ENCODE measurements around the gene TEK.

Gene TEK

GRCh38 chr9:27193886-27194285, 84.9 kb downstream of the TEK start:
- no peak for TF ChIP-seq CTCF (IDR thresholded peaks at IDR 0.05; ENCODE audit: unreplicated experiment in 3 of 3)

GRCh38 chr9:27194401-27195091, 85.5 kb downstream of the TEK start:
- H3K27me3 Mint-ChIP-seq (ENCODE audit: low read depth): no peaks in the 10 kb centered on the region
- no peaks in the 10 kb centered on the region for H3K9me3 Mint-ChIP-seq
- H3K27ac Mint-ChIP-seq: no peak overlapping the region
- no peaks in the 10 kb centered on the region for H3K4me1 Mint-ChIP-seq
- H3K36me3 Mint-ChIP-seq (ENCODE audit: low read depth): no peaks in the 10 kb centered on the region
- H3K4me3 Mint-ChIP-seq: no peak overlapping the region
- no peak for TF ChIP-seq CTCF (IDR thresholded peaks at IDR 0.05; ENCODE audit: unreplicated experiment in 3 of 3)

More at GRCh38 chr9:27193886-27194285, 84.9 kb downstream of the TEK start:
- no peak overlapping the region for H3K4me3 Mint-ChIP-seq
- H3K27me3 Mint-ChIP-seq (ENCODE audit: low read depth): no peaks in the 10 kb centered on the region
- H3K27ac Mint-ChIP-seq: no peak overlapping the region
- no peaks in the 10 kb centered on the region for H3K9me3 Mint-ChIP-seq
- no peaks in the 10 kb centered on the region for H3K4me1 Mint-ChIP-seq
- H3K36me3 Mint-ChIP-seq (ENCODE audit: low read depth): no peaks in the 10 kb centered on the region

DNA sequence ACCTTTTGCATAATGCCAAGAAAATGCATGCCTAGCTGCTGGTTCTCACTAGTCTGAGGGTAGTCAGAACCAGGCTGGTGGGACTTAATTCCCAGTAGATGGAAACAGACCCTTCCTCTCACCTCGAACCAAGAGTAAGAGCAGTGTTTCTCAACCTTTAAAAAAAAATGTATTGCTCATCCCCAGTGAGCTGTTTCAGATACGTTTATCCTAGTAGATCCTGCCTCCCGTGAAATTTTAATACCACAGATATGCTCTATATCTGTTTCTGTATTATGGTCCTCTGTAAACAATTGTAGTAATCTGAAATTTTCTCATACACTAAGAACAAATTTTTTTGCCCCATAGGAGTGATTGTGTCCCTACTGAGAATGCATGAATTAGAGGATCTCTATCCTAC, 86.2 kb downstream of the TEK start:
- Mint-ChIP-seq H3K27ac (no peak overlapping the region), H3K27me3 (ENCODE audit: low read depth) (no peaks in the 10 kb centered on the region)

DNA sequence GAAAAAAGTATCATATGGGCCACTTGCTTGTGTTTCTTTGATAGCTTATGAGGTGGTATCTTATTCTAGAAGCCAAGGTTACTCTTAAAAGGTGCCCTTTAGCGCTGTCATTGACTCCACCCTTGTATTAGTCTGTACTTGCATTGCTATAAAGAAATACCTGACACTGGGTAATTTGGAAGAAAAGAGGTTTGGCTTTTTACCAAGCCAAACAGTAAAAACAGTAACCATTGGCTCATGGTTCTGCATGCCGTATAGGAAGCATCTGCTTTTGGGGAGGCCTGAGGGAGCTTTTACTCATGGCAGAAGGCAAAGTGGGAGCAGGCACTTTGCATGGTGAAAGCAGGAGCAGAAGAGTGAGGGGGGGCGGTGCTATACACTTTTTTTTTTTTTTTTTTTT, 87.4 kb downstream of the TEK start:
- no peak overlapping the region for H3K4me3 Mint-ChIP-seq
- no peaks in the 10 kb centered on the region for H3K9me3 Mint-ChIP-seq
- H3K4me1 Mint-ChIP-seq: no peaks in the 10 kb centered on the region
- no peaks in the 10 kb centered on the region for H3K27me3 Mint-ChIP-seq (ENCODE audit: low read depth)
- H3K36me3 Mint-ChIP-seq (ENCODE audit: low read depth): no peaks in the 10 kb centered on the region
- no peak for TF ChIP-seq CTCF (IDR thresholded peaks at IDR 0.05; ENCODE audit: unreplicated experiment in 3 of 3)
- no peak overlapping the region for H3K27ac Mint-ChIP-seq

More for the DNA sequence above, 86.2 kb downstream of the TEK start:
- Mint-ChIP-seq H3K36me3 (ENCODE audit: low read depth) (no peaks in the 10 kb centered on the region), H3K4me3 (no peak overlapping the region), H3K9me3 (no peaks in the 10 kb centered on the region), H3K4me1 (no peaks in the 10 kb centered on the region)
- TF ChIP-seq CTCF (IDR thresholded peaks at IDR 0.05; ENCODE audit: unreplicated experiment in 3 of 3): no peak

GRCh38 chr9:27198190-27198589, 89.2 kb downstream of the TEK start:
- Mint-ChIP-seq H3K4me1 (no peaks in the 10 kb centered on the region), H3K27me3 (ENCODE audit: low read depth) (no peaks in the 10 kb centered on the region), H3K27ac (no peak overlapping the region), H3K4me3 (no peak overlapping the region), H3K36me3 (ENCODE audit: low read depth) (no peaks in the 10 kb centered on the region), H3K9me3 (no peaks in the 10 kb centered on the region)
- TF ChIP-seq CTCF (IDR thresholded peaks at IDR 0.05; ENCODE audit: unreplicated experiment in 3 of 3): no peak

- Mint-ChIP-seq H3K36me3 (ENCODE audit: low read depth) (no peaks in the 10 kb centered on the region), H3K27me3 (ENCODE audit: low read depth) (no peaks in the 10 kb centered on the region), H3K4me3 (no peak overlapping the region), H3K27ac (no peak overlapping the region), H3K9me3 (no peaks in the 10 kb centered on the region), H3K4me1 (no peaks in the 10 kb centered on the region)
- no peak for TF ChIP-seq CTCF (IDR thresholded peaks at IDR 0.05; ENCODE audit: unreplicated experiment in 3 of 3)
Measured at GRCh38 chr9:27202056-27202455, 93.0 kb downstream of the TEK start.

Measured in nephron (organoid).